Peyer's patch (tissue), 4 donors: ENCODE data around the gene ABCC4.

Source experiments
- CTCF ChIP-seq, 6 experiments: fragments of 450-650 bp in 4 of 6; fragments of 200-600 bp in 2 of 6; sonication (generic) in 1 of 6; IDR thresholded peaks; one replicate each; pipeline ENCODE4 v1.5.1; 2017 to 2019; ENCODE audit warnings: antibody characterized with exemption in 6 of 6, mild to moderate bottlenecking in 3 of 6, moderate library complexity in 1 of 6
- POLR2A ChIP-seq, 2 donors: fragments of 450-650 bp; IDR thresholded peaks; one replicate each; pipeline ENCODE4 v1.5.1; 2017; ENCODE audit warnings: antibody characterized with exemption in 2 of 2, mild to moderate bottlenecking in 2 of 2, moderate library complexity in 2 of 2

- TF ChIP-seq CTCF (IDR thresholded peaks at IDR 0.05) (no peak), POLR2A (IDR thresholded peaks at IDR 0.05) (no peak)
Observed at GRCh38 chr13:95269756-95270155, 31.5 kb downstream of the ABCC4 start.
